Tibial artery (tissue), 4 donors: ENCODE measurements around the gene GOLT1A.

ENCODE experiments used
- DNase-seq, 2 donors: peaks; one replicate each; pipeline ENCODE4 v3.0.0-alpha.2; 2019
- H3K27ac ChIP-seq, 2 donors: fragments of 200-600 bp; sonication (generic) in 1 of 2; 1 replicate in 1 of 2; 2 replicates in 1 of 2; pipeline ENCODE4 v1.5.1; 2018 to 2019; ENCODE audit warnings: mild to moderate bottlenecking in 1 of 2
- H3K27me3 ChIP-seq, 2 donors: fragments of 200-600 bp; sonication (generic) in 1 of 2; one replicate each; pipeline versions ENCODE4 v1.5.1 to v1.6.0; 2016 to 2019
- H3K36me3 ChIP-seq, 3 donors: fragments of 200-600 bp; sonication (generic) in 2 of 3; one replicate each; pipeline ENCODE4 v1.5.1; 2016 to 2019; ENCODE audit warnings: mild to moderate bottlenecking in 2 of 3
- H3K4me1 ChIP-seq, 4 donors: fragments of 200-600 bp; sonication (generic) in 2 of 4; 1 replicate in 3 of 4; 2 replicates in 1 of 4; pipeline ENCODE4 v1.5.1; 2016 to 2019
- H3K4me3 ChIP-seq, 2 donors: fragments of 200-600 bp; sonication (generic) in 1 of 2; 1 replicate in 1 of 2; 2 replicates in 1 of 2; pipeline ENCODE4 v1.5.1; 2018 to 2019; ENCODE audit warnings: mild to moderate bottlenecking in 2 of 2
- H3K9me3 ChIP-seq, 3 donors: fragments of 200-600 bp; sonication (generic) in 1 of 3; one replicate each; pipeline ENCODE4 v1.5.1; 2016 to 2019
- intact Hi-C: fragments of 100-400 bp; cut with DNase I; formaldehyde crosslinking; loops from one replicate; pipeline ENCODE4 v1.15.0; 2023; ENCODE audit warnings: low total_unique reads
- TF ChIP-seq, protein P1 (sequence below), 2 experiments: fragments of 200-600 bp in 1 of 2; fragments of 450-650 bp in 1 of 2; IDR thresholded peaks; one replicate each; pipeline ENCODE4 v1.5.1; 2017 to 2019; ENCODE audit warnings: antibody characterized with exemption in 2 of 2, mild to moderate bottlenecking in 1 of 2, moderate library complexity in 1 of 2

Gene GOLT1A

DNA sequence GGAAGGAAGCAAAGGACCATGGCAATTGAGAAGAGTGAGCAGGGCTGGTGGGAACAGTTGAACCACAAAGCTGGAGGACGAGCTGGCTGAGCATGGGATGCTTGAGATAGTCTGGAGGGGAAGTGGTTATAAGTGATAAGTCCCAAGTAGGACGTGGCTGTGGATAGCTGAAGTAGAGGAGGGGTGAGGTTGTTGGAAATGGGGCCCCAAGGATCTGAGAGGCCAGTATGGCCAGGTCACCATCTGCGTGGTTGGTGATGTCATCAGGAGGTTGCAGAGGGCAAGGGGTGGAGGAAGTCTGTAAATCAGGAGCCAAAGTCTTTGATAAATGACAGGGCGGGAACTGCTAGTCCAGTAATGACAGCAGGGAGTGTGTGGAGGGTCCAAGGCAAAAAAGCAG is 36.7 kb downstream of the GOLT1A start:
- no peak for DNase-seq
- no peak overlapping the region for H3K4me3 ChIP-seq
- no peaks in the 10 kb centered on the region for H3K36me3 ChIP-seq
- H3K27ac ChIP-seq: no peak overlapping the region
- no peaks in the 10 kb centered on the region for H3K9me3 ChIP-seq
- TF ChIP-seq, protein P1, sequence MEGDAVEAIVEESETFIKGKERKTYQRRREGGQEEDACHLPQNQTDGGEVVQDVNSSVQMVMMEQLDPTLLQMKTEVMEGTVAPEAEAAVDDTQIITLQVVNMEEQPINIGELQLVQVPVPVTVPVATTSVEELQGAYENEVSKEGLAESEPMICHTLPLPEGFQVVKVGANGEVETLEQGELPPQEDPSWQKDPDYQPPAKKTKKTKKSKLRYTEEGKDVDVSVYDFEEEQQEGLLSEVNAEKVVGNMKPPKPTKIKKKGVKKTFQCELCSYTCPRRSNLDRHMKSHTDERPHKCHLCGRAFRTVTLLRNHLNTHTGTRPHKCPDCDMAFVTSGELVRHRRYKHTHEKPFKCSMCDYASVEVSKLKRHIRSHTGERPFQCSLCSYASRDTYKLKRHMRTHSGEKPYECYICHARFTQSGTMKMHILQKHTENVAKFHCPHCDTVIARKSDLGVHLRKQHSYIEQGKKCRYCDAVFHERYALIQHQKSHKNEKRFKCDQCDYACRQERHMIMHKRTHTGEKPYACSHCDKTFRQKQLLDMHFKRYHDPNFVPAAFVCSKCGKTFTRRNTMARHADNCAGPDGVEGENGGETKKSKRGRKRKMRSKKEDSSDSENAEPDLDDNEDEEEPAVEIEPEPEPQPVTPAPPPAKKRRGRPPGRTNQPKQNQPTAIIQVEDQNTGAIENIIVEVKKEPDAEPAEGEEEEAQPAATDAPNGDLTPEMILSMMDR (IDR thresholded peaks at IDR 0.05): no peak
- no peaks in the 10 kb centered on the region for H3K4me1 ChIP-seq
- intact Hi-C loops: no loop called here
- peaks cover 0 to 32% of the 10 kb centered on the region in 2 donors for H3K27me3 ChIP-seq

DNA sequence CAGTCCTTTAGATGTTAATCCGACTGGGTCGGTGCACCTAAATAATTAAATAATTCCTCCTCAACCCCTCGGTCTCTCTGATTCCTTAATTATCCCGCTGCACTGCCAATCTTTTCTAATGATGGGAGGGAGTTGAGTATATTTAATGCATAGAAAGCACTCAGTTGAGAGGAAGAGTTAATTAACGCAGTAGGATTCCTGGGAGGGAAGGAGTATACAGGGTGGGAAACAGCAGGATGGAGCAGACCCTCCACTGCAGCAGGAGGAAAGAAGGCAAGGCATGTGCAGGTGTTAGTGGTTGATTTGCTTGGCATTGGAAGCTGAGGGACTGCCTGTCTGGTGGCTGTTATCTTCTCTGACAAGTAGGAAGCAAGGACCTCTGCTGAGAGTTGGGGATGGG is 37.7 kb downstream of the GOLT1A start:
- Histone ChIP-seq H3K9me3 (no peaks in the 10 kb centered on the region), H3K4me3 (no peak overlapping the region), H3K27me3 (peaks cover 0 to 32% of the 10 kb centered on the region in 2 donors), H3K4me1 (no peaks in the 10 kb centered on the region), H3K27ac (no peak overlapping the region), H3K36me3 (no peaks in the 10 kb centered on the region)
- TF ChIP-seq, protein P1 (IDR thresholded peaks at IDR 0.05): no peak
- DNase-seq: no peak
- intact Hi-C loops: no loop called here

DNA sequence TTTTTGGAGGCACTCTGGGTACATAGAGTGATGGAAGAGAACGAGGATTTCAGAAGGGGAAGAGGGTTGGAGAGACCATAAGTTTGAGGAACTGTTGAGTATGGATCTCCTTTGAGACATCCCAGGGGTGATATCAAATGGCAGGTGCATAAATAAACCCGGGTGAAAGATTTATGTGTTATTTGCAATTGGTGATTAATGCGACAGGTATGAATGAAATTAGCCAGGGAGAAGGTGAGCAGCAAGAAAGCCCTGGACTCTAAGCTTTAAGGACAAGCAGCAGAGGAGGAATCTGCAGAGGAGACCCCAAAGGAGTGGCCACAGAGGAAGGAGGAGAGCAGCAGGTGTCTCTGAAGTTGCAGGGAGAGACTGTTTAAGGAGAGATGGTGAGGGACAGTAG is 38.8 kb downstream of the GOLT1A start:
- Histone ChIP-seq H3K9me3 (peaks cover 0 to 7% (median 6%) of the 10 kb centered on the region in 3 donors), H3K36me3 (no peaks in the 10 kb centered on the region), H3K4me1 (no peaks in the 10 kb centered on the region), H3K27ac (no peak overlapping the region), H3K4me3 (no peak overlapping the region), H3K27me3 (peaks cover 0 to 32% of the 10 kb centered on the region in 2 donors)
- no peak for DNase-seq
- intact Hi-C loops: no loop called here
- TF ChIP-seq, protein P1 (IDR thresholded peaks at IDR 0.05): no peak

GRCh38 chr1:204172404-204173029 is 41.3 kb downstream of the GOLT1A start:
- TF ChIP-seq, protein P1 (IDR thresholded peaks at IDR 0.05): no peak
- Histone ChIP-seq H3K4me1 (no peaks in the 10 kb centered on the region), H3K9me3 (peaks cover 0 to 19% (median 11%) of the 10 kb centered on the region in 3 donors), H3K27ac (no peak overlapping the region), H3K27me3 (peaks cover 0 to 26% of the 10 kb centered on the region in 2 donors), H3K4me3 (no peak overlapping the region), H3K36me3 (no peaks in the 10 kb centered on the region)
- DNase-seq: no peak
- intact Hi-C loops: no loop called here

DNA sequence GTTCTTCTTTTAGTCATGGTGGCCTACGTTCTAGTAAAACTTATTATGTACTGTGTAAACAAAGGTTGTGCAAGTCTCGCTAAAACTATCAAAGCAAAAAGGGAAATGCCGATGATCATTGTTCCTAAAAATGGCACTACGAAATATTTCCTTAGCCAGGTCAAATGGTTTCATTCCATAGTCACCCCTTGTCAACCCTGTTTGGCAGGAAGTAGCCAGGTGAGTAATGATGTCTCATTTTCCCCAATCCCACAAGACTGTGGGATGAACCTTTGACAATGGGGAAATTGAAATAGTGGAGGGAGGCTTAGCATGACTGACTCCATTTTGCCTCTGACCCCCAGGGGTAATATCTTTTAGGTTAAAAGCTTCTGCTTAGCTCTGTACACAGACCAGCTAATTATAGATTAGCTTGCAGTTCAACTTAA is 42.0 kb downstream of the GOLT1A start:
- no peak for DNase-seq
- Histone ChIP-seq H3K27me3 (peaks cover 0 to 22% of the 10 kb centered on the region in 2 donors), H3K9me3 (peaks cover 0 to 19% (median 11%) of the 10 kb centered on the region in 3 donors), H3K36me3 (no peaks in the 10 kb centered on the region), H3K4me3 (no peak overlapping the region), H3K4me1 (no peaks in the 10 kb centered on the region), H3K27ac (no peak overlapping the region)
- intact Hi-C loops: no loop called here
- TF ChIP-seq, protein P1 (IDR thresholded peaks at IDR 0.05): no peak
